ENCODE results near the gene CDK4. TPM values are rescaled to one million over a fixed set of nuclear protein-coding genes. Genes with fewer than 3 reads are reported as not detected.
A peak's percentile ranks its signal among the peaks of the same experiment; 100 is the strongest.
"Not testable (repeated sequence)": the region's sequence is repeated elsewhere in the genome, so short reads cannot be mapped to it uniquely, and the experiment has no call there.

The CDK4 gene
- total RNA-seq, 2 donors from 2014 or later: 111 to 278 TPM

DNA sequence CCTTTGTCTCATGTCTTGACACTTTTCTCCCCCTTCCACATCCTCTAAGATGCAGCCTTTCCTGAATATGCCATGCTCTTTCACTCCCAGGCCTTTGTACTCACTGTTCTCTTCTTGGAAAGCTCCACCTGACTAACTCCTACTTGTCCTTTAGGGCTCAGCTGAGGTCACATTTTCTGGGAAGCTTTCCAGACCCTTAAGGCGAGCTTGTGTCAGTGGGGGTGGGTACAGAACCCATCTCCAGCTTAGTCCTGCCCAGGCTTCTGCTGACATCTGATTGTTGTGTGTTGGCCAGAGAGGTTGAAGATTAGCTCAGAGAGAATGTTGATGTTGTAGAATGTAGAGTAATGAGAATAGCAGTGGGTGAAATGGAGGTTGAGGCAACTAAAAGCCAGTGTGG lies 27.6 kb upstream of the CDK4 start:
- H3K36me3 Mint-ChIP-seq: peaks cover 10% of the 10 kb centered on the region
- H3K4me1 Mint-ChIP-seq (ENCODE audit: low read depth in 2 of 2): peaks cover 33 to 41% of the 10 kb centered on the region in 2 donors
- H3K9me3 Mint-ChIP-seq: no peaks in the 10 kb centered on the region
- peak overlapping the region in 1 of 2 donors; percentile 30 for H3K27ac Mint-ChIP-seq
- H3K4me3 Mint-ChIP-seq: no peak overlapping the region
- ATAC-seq (no peak), DNase-seq (ENCODE audit: low spot score) (no peak)
- no peaks in the 10 kb centered on the region for H3K27me3 Mint-ChIP-seq

DNA sequence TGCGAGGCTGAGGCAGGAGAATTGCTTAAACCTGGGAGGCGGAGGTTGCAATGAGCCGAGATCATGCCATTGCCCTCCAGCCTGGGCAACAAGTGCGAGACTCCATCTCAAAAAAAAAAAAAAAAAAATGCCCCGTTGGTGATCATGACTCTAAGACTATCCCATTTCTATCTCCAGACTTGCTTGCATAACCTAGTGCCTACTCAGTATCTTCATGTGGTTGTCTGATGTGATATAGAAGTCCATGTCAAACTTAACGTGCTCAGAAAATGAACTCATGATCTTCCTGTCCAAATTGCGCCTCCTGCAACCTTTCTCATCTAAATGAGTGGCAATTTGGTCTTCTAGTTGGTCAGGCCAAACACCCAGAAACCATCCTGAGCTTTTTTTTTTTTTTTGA lies 25.8 kb upstream of the CDK4 start:
- DNase-seq (ENCODE audit: low spot score) (no peak), ATAC-seq (no peak)
- Mint-ChIP-seq H3K27me3 (no peaks in the 10 kb centered on the region), H3K27ac (no peak overlapping the region), H3K4me3 (no peak overlapping the region), H3K9me3 (no peaks in the 10 kb centered on the region), H3K36me3 (peaks cover 2% of the 10 kb centered on the region), H3K4me1 (ENCODE audit: low read depth in 2 of 2) (peaks cover 27 to 34% of the 10 kb centered on the region in 2 donors)

DNA sequence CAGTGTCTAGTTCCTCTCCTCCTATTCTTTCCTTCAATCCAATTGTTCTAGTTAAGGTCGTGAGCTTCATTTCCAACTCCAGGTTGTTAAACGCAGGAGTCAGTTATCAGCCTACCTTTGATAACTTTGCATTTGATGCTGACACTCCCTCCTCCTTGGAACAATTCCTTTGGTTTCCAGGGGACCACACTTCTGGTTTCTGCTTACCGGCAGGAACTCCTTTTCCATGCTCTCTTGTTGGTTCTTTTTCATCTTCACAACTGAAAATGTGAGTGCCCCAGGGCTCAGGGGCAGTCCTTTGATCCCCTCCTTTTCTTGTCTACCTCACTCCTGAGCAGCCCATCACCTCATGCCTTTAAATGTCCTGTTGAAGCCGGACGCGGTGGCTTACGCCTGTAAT lies 25.3 kb upstream of the CDK4 start:
- H3K9me3 Mint-ChIP-seq: no peaks in the 10 kb centered on the region
- no peaks in the 10 kb centered on the region for H3K27me3 Mint-ChIP-seq
- peaks cover 24 to 31% of the 10 kb centered on the region in 2 donors for H3K4me1 Mint-ChIP-seq (ENCODE audit: low read depth in 2 of 2)
- H3K27ac Mint-ChIP-seq: peak overlapping the region in 1 of 2 donors; percentile 22
- H3K4me3 Mint-ChIP-seq: no peak overlapping the region
- DNase-seq (ENCODE audit: low spot score) (no peak), ATAC-seq (no peak)
- no peaks in the 10 kb centered on the region for H3K36me3 Mint-ChIP-seq

DNA sequence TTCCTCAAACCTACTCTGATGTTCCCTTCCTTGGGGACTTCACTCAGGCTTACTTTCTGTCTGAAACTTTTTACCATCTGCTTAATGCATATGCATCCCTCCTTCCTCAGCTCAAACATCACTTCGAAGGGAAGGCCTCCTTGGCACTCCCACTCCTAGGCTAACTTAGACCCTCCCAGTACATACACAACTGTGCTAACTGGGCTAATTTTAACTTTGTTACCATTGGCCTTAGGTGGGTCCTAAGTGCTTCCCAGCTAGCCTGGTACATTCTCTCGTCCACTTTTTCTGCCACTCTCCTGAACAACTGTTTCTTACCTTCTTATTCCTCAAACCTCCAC lies 24.1 kb upstream of the CDK4 start:
- DNase-seq (ENCODE audit: low spot score): no peak
- H3K27me3 Mint-ChIP-seq: no peaks in the 10 kb centered on the region
- H3K4me3 Mint-ChIP-seq: no peak overlapping the region
- H3K4me1 Mint-ChIP-seq (ENCODE audit: low read depth in 2 of 2): peaks cover 21 to 29% of the 10 kb centered on the region in 2 donors
- no peak overlapping the region for H3K27ac Mint-ChIP-seq
- H3K36me3 Mint-ChIP-seq: no peaks in the 10 kb centered on the region
- no peak for ATAC-seq
- H3K9me3 Mint-ChIP-seq: no peaks in the 10 kb centered on the region

DNA sequence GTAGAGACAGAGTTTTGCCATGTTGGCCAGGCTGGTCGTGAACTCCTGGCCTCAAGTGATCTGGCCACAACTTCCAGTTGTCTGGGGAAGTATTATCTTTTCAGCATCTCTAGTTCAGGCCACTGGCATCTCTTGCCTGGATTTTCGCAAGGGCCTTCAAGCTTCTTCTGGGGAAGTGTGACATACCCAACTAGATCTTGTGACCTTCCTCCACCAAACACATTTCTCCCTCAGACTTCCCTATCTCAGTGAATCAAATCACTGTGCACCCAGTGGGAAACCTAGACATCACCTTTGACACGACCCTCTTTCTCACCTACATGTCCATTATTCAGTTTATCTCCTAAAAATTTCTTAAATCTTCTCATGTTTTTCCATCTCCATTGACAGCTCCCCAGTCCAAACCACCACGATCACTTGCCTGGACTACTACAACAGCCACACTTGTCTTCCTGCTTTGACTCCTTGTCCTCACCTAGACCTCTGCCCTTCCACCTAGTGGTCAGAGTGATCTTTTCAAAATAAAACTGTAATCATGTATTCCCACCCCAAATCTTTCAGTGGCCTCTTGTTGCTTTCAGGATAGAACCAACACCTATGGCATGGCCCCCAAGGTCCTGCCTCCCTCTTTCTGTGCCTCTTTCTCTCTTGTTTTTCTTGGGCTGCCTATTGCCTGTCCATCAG lies 23.6 kb upstream of the CDK4 start:
- ATAC-seq (no peak), DNase-seq (ENCODE audit: low spot score) (no peak)
- no peaks in the 10 kb centered on the region for H3K36me3 Mint-ChIP-seq
- no peaks in the 10 kb centered on the region for H3K9me3 Mint-ChIP-seq
- H3K4me3 Mint-ChIP-seq: no peak overlapping the region
- no peaks in the 10 kb centered on the region for H3K27me3 Mint-ChIP-seq
- peaks cover 26 to 34% of the 10 kb centered on the region in 2 donors for H3K4me1 Mint-ChIP-seq (ENCODE audit: low read depth in 2 of 2)
- no peak overlapping the region for H3K27ac Mint-ChIP-seq

DNA sequence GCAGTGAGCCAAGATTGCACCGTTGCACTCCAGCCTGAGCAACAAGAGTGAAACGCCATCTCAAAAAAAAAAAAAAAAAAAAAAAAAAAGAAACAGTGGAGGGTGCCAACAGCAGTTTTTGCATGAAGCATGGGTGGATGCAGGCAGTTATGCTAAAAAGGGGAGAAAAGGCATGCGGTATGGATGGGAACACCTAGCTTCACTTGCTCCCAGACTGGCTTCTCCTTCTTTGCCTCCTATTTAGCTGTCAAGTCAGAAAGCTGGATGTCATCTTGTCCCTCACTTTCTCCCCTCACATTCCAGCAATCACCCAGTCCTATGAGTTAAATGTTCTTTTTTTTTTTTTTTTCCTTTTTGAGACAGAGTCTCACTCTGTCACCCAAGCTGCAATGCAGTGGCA lies 22.9 kb upstream of the CDK4 start:
- Mint-ChIP-seq H3K4me3 (no peak overlapping the region), H3K4me1 (ENCODE audit: low read depth in 2 of 2) (peaks cover 33% of the 10 kb centered on the region in 2 donors), H3K27me3 (no peaks in the 10 kb centered on the region), H3K9me3 (no peaks in the 10 kb centered on the region), H3K36me3 (no peaks in the 10 kb centered on the region), H3K27ac (no peak overlapping the region)
- ATAC-seq (no peak), DNase-seq (ENCODE audit: low spot score) (no peak)

DNA sequence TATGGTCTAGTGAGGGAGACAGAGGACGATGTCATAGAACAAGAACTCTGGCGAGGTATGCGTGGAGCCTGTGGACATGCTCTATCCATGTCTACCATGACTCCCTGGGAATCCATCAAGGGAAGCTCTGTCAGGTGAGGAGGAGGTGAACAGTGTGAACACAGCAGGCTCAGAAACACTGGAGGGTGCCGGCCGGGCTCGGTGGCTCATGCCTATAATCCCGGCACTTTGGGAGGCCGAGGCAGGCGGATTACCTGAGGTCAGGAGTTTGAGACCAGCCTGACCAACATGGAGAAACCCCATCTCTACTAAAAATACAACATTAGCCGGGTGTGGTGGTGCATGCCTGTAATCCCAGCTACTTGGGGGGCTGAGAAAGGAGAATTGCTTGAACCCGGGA lies 22.5 kb upstream of the CDK4 start:
- H3K27me3 Mint-ChIP-seq; H3K9me3 Mint-ChIP-seq; H3K4me3 Mint-ChIP-seq; H3K27ac Mint-ChIP-seq; H3K36me3 Mint-ChIP-seq; ATAC-seq; DNase-seq (ENCODE audit: low spot score): not testable (repeated sequence)
- peaks cover 35 to 37% of the 10 kb centered on the region in 2 donors for H3K4me1 Mint-ChIP-seq (ENCODE audit: low read depth in 2 of 2)

- Mint-ChIP-seq H3K27me3 (no peaks in the 10 kb centered on the region), H3K27ac (peak within 1 kb of the TSS; percentile 96 to 98), H3K9me3 (no peaks in the 10 kb centered on the region), H3K4me3 (peak within 1 kb of the TSS; percentile 100), H3K36me3 (no peaks in the 10 kb centered on the region), H3K4me1 (ENCODE audit: low read depth in 2 of 2) (peaks cover 35 to 37% of the 10 kb centered on the region in 2 donors)
- ATAC-seq: peak; percentile 45 to 61
- DNase-seq (ENCODE audit: low spot score): no peak
Measured at GRCh38 chr12:57772429-57773322, 20.6 kb upstream of the CDK4 start, which contains the start of gene EEF1AKMT3. EEF1AKMT3 (plus strand) TSS chr12:57772614; CDS start chr12:57772725, 111 bp downstream.

- Mint-ChIP-seq H3K4me1 (ENCODE audit: low read depth in 2 of 2) (peaks cover 37 to 40% of the 10 kb centered on the region in 2 donors), H3K4me3 (peak within 1 kb of the TSS; percentile 100), H3K27ac (peak within 1 kb of the TSS; percentile 96 to 98), H3K27me3 (no peaks in the 10 kb centered on the region), H3K9me3 (no peaks in the 10 kb centered on the region), H3K36me3 (no peaks in the 10 kb centered on the region)
- peak; percentile 92 for DNase-seq (ENCODE audit: low spot score)
- peak; percentile 93 to 94 for ATAC-seq
Measured at GRCh38 chr12:57771873-57772428, 19.8 kb upstream of the CDK4 start, which contains the start of gene METTL1. METTL1 (minus strand) TSS chr12:57772105; CDS start chr12:57772083, 22 bp downstream.

- peaks cover 4 to 6% of the 10 kb centered on the region in 2 donors for H3K27me3 Mint-ChIP-seq
- peak; percentile 87 for DNase-seq (ENCODE audit: low spot score)
Measured at GRCh38 chr12:57771236-57771872, 19.2 kb upstream of the CDK4 start.

GRCh38 chr12:57770734-57771133 lies 18.6 kb upstream of the CDK4 start:
- no peak for ATAC-seq
- Mint-ChIP-seq H3K27ac (peak overlapping the region; percentile 96 to 98), H3K9me3 (no peaks in the 10 kb centered on the region)

More at GRCh38 chr12:57771236-57771872, 19.2 kb upstream of the CDK4 start:
- Mint-ChIP-seq H3K36me3 (no peaks in the 10 kb centered on the region), H3K27ac (peak overlapping the region; percentile 96 to 98), H3K4me1 (ENCODE audit: low read depth in 2 of 2) (peaks cover 42 to 46% of the 10 kb centered on the region in 2 donors), H3K4me3 (peak overlapping the region; percentile 100), H3K9me3 (no peaks in the 10 kb centered on the region)
- peak; percentile 83 to 84 for ATAC-seq

DNA sequence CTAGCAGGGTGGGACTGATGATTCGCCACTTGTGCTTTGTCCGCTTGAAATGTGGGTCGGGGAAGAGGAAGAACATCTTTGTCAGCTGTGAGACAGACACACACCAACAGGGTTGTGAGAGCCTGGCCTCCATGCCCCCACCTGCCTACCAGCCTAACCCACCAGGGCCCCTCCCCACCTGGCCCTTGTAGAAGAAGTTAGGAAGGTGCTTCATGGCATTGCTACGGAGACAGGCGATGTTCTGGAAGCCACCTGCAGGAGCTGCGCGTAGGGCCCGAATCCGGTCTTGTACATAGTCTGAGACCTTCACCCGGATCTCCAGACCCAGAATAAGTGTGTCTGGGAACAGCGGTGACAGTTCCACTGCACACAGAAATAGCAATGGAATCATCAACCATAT lies 17.5 kb upstream of the CDK4 start:
- Mint-ChIP-seq H3K36me3 (no peaks in the 10 kb centered on the region), H3K27ac (peak overlapping the region in 1 of 2 donors; percentile 98), H3K4me3 (peak overlapping the region; percentile 100), H3K4me1 (ENCODE audit: low read depth in 2 of 2) (peaks cover 50 to 51% of the 10 kb centered on the region in 2 donors), H3K9me3 (no peaks in the 10 kb centered on the region), H3K27me3 (peaks cover 4 to 8% of the 10 kb centered on the region in 2 donors)
- DNase-seq (ENCODE audit: low spot score) (no peak), ATAC-seq (no peak)

More at GRCh38 chr12:57770734-57771133, 18.6 kb upstream of the CDK4 start:
- peaks cover 41 to 42% of the 10 kb centered on the region in 2 donors for H3K4me1 Mint-ChIP-seq (ENCODE audit: low read depth in 2 of 2)
- peaks cover 4 to 8% of the 10 kb centered on the region in 2 donors for H3K27me3 Mint-ChIP-seq
- peak overlapping the region; percentile 100 for H3K4me3 Mint-ChIP-seq
- no peak for DNase-seq (ENCODE audit: low spot score)
- no peaks in the 10 kb centered on the region for H3K36me3 Mint-ChIP-seq

DNA sequence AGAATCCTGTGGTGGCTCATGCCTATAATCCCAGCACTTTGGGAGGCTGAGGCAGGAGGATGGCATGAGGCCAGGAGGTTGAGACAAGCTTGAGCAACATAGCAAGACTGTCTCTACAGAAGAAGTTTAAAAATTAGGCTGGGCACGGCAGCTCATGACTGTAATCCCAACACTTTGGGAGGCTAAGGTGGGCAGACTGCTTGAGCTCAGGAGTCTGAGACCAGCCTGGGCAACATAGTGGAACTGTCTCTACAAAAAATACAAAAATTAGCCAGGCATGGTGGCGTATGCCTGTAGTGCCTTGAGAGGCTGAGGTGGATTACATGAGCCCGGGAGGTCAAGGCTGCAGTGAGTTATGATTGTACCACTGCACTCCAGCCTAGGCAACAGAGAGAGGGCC lies 15.8 kb upstream of the CDK4 start:
- ATAC-seq (no peak), DNase-seq (ENCODE audit: low spot score) (no peak)
- Mint-ChIP-seq H3K9me3 (no peaks in the 10 kb centered on the region), H3K36me3 (no peaks in the 10 kb centered on the region), H3K4me3 (no peak overlapping the region), H3K4me1 (ENCODE audit: low read depth in 2 of 2) (peaks cover 55 to 58% of the 10 kb centered on the region in 2 donors), H3K27ac (no peak overlapping the region), H3K27me3 (peaks cover 12 to 21% of the 10 kb centered on the region in 2 donors)

All from natural killer cell treated with Interleukin-12 subunit alpha and Interleukin-12 subunit beta and Interleukin-15 and Interleukin-18, amount 100 ng/mL, for 72 hours (primary cell).